ENCODE results near the gene RPP25L. TPM values are rescaled to one million over a fixed set of nuclear protein-coding genes. Genes with fewer than 3 reads are reported as not detected.

Gene RPP25L
- total RNA-seq, 4 donors from 2014 or later, result 17.0 to 39.0 (median 26.6) TPM

DNA sequence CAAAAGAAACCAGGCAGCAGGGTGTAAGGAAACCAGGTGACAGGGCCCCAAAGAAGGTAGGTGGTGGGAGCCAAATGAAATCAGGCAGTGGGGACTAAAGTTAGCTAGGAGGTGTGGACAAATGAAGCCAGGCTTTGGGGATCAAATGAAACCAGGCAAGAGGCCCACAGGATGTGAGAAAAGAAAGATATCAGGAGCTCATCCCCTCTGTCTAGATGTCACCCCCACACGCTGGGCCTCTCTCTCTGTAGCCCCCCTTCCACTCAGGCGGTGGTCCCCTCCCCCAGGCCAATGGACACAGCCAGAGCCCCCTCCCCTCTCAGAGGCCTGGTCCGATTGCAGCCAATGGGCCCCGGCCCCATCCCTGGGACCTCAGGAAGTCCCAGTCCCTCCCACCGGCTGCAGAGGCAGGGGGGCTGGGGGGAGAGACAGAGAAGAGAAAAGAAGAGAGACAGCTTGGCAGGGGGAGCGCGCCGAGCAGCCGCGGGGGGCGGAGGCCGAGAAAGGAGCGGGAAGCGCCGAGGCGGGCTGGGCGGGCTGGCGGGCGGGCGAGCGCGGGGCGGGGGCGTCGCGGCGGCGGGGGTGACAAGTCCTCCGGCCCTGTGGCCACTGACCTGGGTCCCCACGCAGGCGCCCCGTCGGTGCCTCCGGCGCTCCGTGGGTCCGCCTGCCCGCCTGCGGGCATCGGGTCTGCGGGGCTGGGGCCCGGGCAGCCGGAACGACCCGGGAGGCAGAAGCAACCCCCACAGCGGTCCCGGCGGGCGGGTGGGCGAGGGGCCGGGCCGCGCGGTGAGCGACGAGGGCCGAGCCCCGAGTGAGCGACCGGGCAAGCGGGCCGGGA, 34.3 kb downstream of the RPP25L start:
- WGBS, 2 donors, result 7 to 9% methylated on average over 44 to 54 of the region's 62 CpGs
- no peak for DNase-seq (ENCODE audit: low spot score in 2 of 2)
- intact Hi-C loops (cut with DNase I; ENCODE audit: low total_unique reads), result no loop called here
- no peak overlapping the region for H3K4me3 ChIP-seq (ENCODE audit: low read depth, poor library complexity, severe bottlenecking)
- no peak for TF ChIP-seq CTCF (IDR thresholded peaks at IDR 0.05)
- no peak for TF ChIP-seq POLR2A (IDR thresholded peaks at IDR 0.05)

- H3K4me3 ChIP-seq (ENCODE audit: low read depth, poor library complexity, severe bottlenecking), result no peak overlapping the region
- no peak for DNase-seq (ENCODE audit: low spot score in 2 of 2)
- WGBS, 2 donors, result 83 to 86% methylated on average over 14 of the region's 14 CpGs
- intact Hi-C loops (cut with DNase I; ENCODE audit: low total_unique reads), result no loop called here
- TF ChIP-seq POLR2A (IDR thresholded peaks at IDR 0.05), result no peak
- no peak for TF ChIP-seq CTCF (IDR thresholded peaks at IDR 0.05)
These were observed 35.1 kb downstream of the RPP25L start for GRCh38 chr9:34576597-34577399.

- 64 to 71% methylated on average over 21 of the region's 21 CpGs for WGBS, 2 donors
- intact Hi-C loops (cut with DNase I; ENCODE audit: low total_unique reads), result no loop called here
- H3K4me3 ChIP-seq (ENCODE audit: low read depth, poor library complexity, severe bottlenecking), result no peak overlapping the region
- DNase-seq (ENCODE audit: low spot score in 2 of 2), result no peak
- no peak for TF ChIP-seq POLR2A (IDR thresholded peaks at IDR 0.05)
- TF ChIP-seq CTCF (IDR thresholded peaks at IDR 0.05), result no peak
These were observed 35.9 kb downstream of the RPP25L start for GRCh38 chr9:34575862-34576596.

GRCh38 chr9:34575241-34575640, 36.7 kb downstream of the RPP25L start:
- no peak for TF ChIP-seq POLR2A (IDR thresholded peaks at IDR 0.05)
- no peak for TF ChIP-seq CTCF (IDR thresholded peaks at IDR 0.05)
- 72 to 73% methylated on average over 8 of the region's 8 CpGs for WGBS, 2 donors
- H3K4me3 ChIP-seq (ENCODE audit: low read depth, poor library complexity, severe bottlenecking), result no peak overlapping the region
- DNase-seq (ENCODE audit: low spot score in 2 of 2), result no peak
- intact Hi-C loops (cut with DNase I; ENCODE audit: low total_unique reads), result no loop called here

GRCh38 chr9:34574571-34574970, 37.3 kb downstream of the RPP25L start:
- intact Hi-C loops (cut with DNase I; ENCODE audit: low total_unique reads), result no loop called here
- no peak overlapping the region for H3K4me3 ChIP-seq (ENCODE audit: low read depth, poor library complexity, severe bottlenecking)
- no peak for DNase-seq (ENCODE audit: low spot score in 2 of 2)
- TF ChIP-seq POLR2A (IDR thresholded peaks at IDR 0.05) (no peak), CTCF (IDR thresholded peaks at IDR 0.05) (no peak)
- 87 to 93% methylated on average over 8 to 11 of the region's 12 CpGs for WGBS, 2 donors
